CD4-positive, alpha-beta T cell treated with Interleukin-6 for 4 hours (primary cell): ENCODE data around the gene CCDC12.
"Not testable (repeated sequence)": the region's sequence is repeated elsewhere in the genome, so short reads cannot be mapped to it uniquely, and the experiment has no call there.

Experiments used
- DNase-seq: peaks from one replicate; pipeline ENCODE4 v3.0.0-alpha.2; 2020; ENCODE audit warnings: mixed read lengths

Gene CCDC12

DNA sequence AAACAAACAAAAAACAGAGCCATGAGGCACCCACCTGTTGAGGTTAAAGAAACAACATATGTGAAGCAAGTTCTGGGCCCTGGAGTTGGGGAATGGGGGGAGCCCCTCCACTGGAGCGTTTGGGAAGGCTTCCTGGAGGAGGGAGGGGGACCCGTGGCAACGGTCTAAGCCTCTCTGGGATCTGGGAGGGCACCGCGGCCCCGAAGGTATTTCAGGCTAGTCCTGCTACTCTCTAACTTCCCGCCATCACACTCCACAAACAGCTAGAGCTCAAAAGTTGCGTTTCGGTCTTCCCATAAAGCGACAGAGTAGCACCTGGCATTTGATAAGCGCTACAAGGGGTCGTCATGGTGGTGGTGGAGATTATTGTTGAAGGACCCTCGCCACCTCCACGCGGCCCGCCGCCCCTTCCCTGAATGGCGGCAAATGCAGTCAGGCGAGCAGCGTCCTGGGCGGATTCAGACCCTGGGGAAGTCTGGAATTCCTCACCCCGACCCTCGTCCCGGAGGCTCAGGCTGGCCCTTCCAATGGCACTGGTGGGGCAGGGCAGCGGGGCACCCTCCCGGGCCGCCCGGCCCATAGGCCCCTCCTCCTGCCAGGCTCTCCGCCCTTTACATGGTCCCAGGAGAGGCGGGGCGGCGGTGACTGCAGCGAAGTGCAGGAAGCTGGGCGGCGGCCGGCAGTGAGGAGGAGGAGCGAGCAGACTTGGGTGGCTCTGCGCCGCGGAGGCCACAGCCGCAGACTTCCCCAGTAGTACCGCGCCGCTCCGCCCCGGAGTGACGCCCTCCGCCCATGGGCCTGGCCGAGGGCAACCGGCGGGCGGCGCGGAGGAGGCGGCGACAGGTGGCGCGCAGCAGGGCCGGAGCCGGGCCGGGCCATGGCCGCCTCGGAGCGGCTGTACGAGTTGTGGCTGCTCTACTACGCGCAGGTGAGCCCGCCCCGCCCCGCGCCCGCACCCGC lies 2.7 kb upstream of the CCDC12 start, which contains the start of gene NBEAL2:
TSS of gene NBEAL2 (plus strand) at position 682 of the 960 bp plus-strand sequence. CDS start at position 878, 196 bp downstream.
- peak; percentile 99 for DNase-seq

DNA sequence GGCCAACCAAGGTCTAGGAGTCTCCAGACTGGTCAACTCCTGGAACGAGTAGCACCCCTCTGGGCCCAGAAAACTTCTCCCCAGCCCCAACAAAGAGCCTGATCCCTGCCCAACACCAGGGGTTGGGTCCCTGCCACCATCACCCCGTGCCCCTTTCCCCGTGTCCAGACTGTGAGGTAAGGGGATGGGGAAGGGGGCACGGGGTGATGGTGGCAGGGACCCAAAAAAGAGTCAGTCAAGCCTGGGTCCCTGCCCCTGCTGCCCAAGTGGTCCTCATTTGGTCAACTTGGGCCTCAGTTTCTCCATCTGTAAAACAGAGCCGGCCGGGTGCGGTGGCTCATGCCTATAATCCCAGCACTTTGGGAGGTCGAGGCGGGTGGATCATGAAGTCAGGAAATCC lies 1.8 kb upstream of the CCDC12 start:
- DNase-seq: no peak

DNA sequence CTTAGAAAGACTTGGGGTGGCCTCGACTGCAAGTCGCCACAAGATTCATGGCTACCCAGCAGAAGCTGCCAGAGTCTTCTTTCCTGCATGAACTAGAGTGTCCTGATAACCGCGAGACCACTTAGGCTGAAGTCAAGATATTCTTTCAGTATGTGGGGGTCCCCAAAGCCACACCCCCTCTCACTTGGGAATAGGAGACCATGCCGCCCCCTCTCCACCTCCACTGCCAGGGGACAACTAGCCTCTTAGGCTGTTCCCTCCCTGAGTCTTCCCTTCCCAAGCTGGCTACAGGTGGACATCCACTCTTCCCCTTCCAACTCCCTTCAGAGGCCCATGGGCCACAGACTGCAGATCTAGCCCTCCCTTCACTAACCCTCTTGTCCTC lies 1.3 kb upstream of the CCDC12 start:
- no peak for DNase-seq

DNA sequence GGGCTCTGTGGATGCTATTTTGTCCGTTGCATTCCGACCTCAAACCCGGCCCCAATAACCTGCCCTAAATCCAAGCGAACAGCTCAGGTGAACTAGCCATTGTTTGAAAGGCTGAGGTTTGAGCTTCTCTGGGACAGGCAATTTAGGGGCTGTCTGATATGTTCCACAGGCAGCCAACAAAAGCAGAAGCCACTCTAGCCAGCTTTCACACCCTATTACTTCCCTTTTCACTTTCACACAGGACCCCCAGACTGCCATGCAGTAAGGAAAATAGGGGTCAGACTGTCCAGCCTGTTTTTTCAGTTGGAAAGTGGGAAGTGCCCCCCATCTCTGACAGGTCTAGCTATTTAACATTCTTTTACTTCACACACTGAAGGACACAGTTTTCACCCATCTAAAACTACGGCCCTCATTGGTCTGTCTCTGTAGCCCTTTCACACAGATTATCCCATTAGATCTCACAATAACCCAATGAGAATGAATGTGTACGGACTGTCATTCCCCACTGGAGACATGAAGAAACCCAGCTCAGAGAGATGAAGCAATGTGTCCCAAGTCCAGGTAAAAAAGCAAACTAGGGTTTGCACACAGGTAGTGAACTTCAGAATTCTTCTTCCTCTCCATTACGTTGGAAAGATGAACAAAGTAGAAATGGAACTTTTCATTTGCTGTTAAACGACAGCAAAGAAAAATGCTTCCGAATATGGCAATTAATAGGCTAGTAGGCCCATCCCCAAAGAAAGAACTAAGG lies 1.9 kb downstream of the CCDC12 start:
- no peak for DNase-seq

DNA sequence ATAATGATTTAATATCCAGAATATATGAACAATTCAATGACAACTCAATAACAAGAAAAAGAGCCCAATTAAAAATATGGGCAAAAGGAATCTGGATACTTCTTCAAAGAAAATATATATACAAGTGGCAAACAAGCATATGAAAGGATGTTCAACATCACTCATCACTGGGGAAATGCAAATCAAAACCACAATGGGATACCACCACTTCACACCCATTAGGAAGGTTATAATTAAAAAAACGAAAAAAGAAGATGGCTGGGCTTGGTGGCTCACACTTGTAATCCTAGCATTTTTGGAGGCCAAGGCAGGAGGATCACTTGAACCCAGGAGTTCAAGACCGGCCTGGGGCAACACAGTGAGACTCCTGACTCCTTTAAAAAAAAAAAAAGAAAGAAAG lies 4.1 kb downstream of the CCDC12 start:
- DNase-seq: no peak

DNA sequence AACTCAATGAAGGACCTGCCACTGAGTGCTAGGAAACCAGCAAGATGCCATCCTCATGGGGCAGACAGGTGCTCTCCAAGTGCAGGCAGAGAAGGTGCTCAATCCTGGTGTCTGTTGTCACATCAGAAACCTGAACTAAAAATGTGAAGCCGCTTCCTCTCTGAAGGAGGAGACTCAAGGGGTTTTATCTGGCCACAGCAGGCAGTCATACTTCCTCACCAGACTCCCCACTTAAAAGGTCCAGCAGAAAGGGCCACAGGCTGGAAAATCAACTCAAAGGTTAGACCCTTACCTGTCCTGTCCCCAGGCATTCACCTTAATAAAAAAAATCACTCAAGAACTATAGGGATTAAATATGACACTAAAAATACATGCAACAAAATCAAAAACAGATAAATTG lies 4.8 kb downstream of the CCDC12 start:
- DNase-seq: no peak

DNA sequence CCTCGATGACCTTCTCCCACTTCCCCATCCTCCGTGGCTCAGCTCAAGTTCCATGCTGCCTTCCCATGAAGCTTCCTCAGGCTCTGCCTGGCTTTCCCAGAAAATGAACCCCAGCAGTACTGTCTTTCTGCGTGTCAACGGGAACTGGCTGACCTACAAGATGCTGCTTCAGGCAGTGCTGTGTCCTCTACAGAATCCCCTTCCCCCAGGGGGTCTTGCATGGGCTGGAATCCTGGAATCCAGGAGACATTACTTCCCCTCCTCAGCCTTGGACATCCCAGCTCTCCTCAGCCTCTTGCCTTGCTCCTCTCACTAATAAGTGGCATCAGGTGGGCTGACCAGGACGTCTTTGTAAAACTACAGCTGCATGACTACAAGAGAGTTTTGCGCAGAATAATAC lies 5.4 kb downstream of the CCDC12 start:
- DNase-seq: no peak

DNA sequence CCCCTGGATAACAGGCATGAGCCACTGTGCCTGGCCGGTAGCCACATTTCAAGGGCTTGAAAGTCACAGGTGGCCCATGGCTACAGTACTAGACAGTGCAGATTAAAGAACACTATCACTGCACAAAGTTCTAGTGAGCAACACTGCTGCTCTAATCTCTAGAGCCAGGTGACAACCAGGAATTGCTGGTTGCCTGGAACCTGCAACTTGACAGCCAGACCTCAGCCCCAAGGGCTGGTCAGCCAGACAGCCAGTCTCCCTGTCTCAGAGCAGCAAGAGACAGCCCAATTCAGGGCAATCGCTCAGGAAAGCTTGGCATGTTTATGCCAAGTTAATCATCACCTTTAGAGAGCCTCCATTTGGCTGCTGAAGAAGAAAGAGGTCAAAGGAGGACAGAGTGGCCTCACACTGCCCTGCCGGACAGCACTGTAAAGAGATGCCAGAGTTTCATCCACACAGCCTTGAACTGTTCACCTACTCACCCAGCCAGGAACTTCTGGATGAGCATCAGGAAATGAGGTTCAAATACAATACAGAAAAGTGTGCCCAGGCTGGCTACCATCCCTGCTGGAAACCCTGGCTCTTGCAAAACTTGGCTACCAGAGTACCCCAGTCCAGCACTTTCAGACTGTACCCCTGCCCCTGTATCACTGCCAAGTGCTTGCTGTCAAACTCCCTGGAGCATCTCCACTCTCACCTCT lies 6.0 kb downstream of the CCDC12 start:
- DNase-seq: no peak

DNA sequence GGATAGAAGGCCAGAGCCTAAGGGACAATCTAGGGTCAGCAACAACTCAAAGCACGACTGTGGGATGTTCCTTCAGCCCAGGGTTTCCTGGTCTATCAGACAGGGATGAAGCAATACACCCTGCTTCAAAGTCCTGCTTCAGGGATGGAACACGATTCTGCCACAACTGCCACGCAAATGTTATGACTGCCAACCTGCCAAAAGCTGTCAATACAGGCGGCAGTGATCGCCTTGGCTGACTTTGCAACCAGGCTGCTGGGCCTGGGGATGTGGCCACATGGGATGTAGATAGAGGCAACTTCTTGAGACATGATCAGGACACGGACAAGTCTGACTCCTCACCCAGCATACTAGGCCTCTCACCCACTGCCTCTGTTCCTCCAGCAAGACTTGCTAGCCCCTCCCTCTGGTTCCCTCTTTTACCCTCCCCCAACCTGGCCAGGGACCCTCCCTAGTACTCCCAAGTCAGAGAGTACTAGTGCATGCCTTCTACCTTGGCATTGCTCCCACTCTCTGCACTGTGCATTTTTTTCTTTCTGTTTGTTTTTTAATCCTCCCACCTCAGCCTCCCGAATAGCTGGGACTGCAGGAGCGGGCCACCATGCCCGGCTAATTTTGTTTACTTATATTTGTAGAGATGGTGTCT lies 7.6 kb downstream of the CCDC12 start:
- DNase-seq: no peak

DNA sequence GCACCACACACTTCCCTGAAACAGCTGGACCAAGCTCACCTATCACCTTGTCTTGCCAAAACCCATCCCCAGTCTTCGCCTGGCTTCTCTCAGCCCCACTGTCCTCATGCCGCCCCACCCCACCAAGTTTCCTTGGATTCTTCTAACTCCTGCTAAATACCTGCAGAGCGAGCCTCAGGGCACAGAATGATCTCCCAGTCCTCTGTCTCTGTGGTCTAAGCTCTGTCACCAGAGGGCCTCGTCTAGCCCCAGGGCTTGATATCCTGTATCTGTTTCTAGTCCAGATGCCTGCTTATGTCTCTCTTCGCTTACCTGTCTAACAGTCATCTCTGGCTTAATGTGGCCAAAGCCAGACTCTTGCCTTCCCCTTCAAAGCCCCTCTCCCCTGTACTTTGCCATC lies 9.7 kb downstream of the CCDC12 start:
- no peak for DNase-seq

DNA sequence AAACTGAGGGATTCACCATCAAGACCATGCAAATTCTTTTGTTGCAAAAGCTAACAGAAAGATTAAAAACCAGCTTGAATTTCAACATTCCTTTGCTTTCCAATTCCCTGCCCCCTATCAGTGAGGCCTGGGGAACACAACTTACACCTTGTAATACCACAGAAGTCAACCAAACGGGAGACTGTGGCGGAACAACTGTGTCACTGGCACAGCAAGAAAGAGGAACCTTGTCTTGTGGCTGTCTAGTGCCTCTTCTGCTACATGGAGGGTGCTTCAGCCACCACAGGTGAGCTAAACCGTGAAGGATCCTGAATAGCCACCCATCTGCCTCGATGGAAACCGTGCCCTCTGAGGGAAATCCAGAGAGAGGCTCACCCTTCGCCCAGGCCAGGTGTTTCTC lies 11.4 kb downstream of the CCDC12 start:
- DNase-seq: no peak

DNA sequence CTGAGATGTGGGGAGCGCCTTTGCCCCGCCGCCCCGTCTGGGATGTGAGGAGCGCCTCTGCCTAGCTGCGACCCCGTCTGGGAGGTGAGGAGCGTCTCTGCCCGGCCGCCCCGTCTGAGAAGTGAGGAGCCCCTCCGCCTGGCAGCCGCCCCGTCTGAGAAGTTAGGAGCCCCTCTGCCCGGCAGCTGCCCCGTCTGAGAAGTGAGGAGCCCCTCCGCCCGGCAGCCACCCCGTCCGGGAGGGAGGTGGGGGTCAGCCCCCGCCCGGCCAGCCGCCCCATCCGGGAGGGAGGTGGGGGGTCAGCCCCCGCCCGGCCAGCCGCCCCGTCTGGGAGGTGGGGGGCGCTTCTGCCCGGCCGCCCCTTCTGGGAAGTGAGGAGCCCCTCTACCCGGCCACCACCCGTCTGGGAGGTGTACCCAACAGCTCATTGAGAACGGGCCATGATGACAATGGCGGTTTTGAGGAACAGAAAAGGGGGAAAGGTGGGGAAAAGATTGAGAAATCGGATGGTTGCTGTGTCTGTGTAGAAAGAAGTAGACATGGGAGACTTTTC lies 12.4 kb downstream of the CCDC12 start:
- not testable (repeated sequence) for DNase-seq

DNA sequence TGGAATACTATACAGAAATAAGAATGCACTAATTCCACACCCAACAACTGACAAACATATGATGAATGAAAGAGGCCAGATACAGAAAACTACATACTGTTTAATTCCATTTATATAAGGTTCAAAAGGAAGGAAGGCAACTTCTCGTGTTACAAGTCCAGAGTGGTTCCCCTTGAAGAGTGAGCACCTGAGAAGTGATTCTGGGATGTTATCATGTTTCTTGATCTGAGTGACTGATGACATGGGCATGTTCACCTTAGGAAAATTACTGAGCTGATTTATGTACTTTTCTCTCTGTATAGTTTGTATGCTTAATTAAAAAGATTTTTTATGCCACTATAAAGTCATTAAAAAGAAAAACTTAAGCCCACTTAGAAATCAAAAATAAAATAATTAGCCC lies 13.6 kb downstream of the CCDC12 start:
- no peak for DNase-seq

DNA sequence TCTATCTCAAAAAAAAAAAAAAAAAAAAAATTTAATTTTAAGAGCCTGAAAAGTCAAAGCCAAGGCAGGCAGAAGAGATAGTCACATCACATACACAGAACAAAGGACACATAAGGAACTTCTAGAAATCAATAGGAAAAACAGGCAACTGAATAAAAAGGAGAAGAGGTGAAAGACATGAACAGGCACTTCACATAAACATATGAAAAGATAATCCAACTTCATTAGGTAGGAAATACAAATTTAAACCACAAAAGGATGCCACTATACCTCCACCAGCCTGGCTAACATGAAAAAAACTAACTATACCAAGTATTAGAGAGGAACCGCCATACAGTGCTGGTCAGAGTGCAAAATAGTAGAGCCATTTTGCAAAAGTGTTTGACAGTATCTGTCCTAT lies 14.1 kb downstream of the CCDC12 start:
- no peak for DNase-seq

DNA sequence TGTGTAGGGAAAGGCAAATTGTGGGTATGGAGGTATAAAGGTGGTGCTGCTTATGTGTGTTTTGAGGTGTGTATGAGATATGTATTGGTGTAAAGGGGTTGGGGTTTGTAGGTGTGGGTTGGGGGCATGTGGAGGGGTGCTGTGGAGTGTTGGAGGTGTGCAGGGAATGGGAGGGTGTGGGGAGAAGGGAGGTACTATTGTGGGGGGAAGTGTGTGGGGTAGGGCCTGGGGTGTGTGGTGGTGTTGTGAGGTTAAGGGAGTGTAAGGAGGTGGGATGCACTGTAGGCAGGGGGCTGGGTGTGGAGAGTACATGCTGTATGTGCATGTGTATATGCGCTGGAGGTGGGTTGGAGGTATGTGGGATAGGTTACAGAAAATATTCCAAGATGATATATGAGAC lies 15.7 kb downstream of the CCDC12 start:
- no peak for DNase-seq

DNA sequence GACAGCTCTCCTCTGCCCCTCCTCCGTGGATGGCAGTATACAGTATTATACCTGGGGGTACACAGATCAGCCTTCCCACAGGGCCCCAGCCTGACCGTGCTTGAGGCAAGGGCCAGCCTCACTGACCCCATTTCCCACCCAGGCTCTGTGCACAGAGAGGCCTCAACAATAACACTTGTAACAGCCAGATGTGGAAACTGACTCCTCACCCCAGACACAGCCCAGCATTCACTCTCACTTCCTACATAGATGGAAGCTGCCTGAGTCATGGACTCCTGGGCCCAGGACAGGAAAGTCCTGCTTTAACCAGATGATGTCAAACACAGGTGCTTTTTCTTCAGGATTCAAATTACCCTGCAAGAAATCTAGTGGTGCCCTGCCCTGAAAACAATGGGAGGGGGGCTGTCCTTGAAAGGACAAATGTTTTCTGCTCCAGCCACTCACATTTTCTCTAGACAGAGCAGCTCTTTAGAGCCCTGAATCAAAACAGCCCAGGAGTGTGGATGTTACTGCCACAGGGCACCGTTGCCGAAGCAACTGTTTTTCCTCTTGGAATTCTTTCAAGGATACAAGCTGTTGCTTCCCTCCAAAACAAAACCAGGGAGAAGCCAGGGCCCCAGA lies 16.4 kb downstream of the CCDC12 start:
- no peak for DNase-seq

DNA sequence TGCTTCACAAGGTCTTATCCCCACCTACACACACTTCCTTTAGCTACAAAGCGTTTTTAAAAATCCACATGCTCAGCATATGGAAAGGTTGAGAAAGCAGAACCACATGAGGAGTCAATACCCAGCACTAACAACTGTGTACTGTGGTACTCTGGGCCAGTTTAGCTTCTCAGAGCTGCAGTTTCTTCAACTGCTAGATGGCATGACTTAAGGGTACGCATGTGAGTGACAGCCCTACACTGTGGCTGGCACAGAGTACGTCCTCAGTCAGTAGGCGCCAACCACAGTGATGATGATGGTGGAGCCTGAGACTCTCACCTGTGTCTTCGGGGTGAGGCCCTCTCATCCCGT lies 17.4 kb downstream of the CCDC12 start:
- peak; percentile 19 for DNase-seq

DNA sequence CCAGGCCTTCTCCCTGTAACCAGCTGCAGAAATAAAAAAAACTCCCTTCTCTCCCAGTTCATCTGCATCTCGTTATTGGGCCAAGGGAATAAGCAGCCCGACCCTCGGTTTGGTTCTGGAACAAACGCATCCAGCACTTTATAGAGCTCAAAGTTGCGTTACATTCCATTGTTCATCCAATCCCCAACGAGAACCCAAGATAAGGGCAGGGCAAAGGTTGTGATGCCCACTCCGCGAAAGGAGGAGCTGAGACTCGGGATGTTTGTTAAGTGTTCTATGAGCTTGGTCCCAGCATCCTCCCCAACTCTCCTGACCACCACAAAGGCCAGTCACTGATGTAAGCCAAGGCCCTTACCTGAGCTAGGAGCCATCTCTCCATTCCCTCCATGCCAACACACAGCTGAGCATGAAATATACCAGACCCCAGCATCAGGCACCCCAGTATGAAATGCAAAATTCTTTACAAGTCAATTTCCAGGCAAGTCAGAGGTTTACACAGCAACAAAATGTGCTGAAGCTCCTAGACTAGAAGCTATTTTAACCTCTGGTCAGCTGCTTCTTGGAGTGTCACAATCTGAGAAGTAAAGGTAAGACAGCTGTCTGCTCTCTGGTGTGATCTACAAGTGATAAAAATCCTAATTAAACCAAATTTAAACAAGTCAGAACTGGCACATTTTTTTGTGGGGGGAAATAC lies 17.9 kb downstream of the CCDC12 start:
- no peak for DNase-seq

DNA sequence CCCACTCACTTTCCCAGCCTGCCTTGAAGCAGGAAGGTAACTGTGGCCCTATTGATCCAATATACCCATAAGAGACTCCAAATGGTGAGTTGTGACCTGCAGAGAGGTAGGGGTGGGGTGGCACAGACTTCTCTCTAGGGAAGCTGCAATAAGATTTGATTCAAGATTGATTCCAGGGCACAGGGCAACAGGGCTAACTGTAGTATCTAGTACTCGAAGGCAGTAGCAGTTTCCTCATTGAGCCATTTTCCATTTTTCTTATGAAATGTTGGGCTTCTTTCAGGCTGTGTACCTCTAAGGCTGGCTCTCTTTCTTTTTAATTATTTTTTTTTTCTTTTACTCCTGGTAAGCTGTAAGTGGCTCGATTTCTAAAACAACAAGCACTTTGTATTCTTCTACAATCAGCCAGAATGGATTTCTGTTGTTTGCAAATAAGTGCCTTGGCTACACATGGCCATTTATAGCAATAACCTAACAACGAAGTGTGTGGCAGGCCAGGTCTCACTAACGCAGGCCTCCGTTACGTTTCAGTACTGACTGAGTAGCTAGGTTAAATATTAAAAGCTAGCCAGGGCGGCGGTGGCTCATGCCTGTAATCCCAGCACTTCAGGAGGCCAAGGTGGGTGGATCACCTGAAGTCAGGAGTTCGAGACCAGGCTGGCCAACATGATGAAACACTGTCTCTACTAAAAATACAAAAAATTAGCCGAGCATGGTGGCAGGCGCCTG lies 19.3 kb downstream of the CCDC12 start:
- no peak for DNase-seq

DNA sequence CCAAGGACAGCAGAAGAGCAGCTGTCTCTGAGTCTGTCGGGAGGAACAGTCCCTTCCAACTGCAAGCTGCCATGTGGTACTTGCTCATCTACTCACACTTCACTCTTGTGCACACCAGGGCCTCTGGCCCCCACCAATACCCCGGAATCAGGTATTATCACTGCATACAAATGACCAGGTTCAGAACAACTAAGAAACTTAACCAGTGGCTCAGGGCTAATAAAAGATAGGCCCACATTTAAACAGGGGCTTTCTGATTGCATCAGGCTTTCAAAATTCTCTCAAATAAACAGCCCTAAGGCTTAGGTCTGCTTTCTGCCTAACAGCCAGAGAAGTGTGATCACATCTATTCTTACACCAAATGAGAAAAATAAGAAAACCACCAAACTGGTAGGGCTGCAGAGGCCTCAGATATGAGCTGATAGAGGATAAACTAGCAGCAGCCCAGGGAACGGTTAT lies 20.7 kb downstream of the CCDC12 start:
- no peak for DNase-seq

DNA sequence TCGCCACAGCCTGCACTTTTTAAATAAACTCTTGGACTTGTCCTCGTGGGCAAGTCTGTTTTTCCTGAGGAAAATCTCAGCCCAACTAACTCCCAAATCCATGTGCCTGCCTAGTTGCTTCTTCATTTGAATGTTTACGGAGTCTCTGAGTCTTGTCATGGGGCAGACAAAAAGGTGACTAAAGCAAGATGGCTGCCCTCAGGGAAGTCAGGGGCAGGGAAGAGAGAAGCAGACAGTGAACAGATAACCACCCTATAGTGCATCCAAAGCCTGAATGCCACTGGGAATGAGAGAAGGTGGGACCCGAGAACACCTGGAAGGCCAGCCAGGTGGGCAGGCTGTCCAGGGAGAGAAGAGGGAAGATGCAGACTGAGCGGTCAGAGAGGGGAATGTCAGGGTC lies 21.4 kb downstream of the CCDC12 start:
- no peak for DNase-seq
